Fibroblast of lung (primary cell): Measurements from ENCODE around the gene CDK10.

Experiments
- CTCF ChIP-seq, 2 donors: IDR thresholded peaks in 1 of 2; conservative IDR thresholded peaks in 1 of 2; 1 replicate in 1 of 2; 2 replicates in 1 of 2; pipeline ENCODE4 v1.5.1; 2011 to 2012; ENCODE audit warnings: low read length in 2 of 2, control low read depth in 1 of 2, inconsistent platforms in 1 of 2, low read depth in 1 of 2, mild to moderate bottlenecking in 1 of 2
- EZH2 ChIP-seq: IDR thresholded peaks from 2 replicates; pipeline ENCODE4 v1.5.1; 2012; ENCODE audit warnings: low read length, control low read depth, mild to moderate bottlenecking; ENCODE audit errors: missing control alignments

GRCh38 chr16:89736554-89736953 lies 50.1 kb downstream of the CDK10 start:
- TF ChIP-seq CTCF (conservative IDR thresholded peaks at IDR 0.05 in 1 of 2, IDR thresholded peaks at IDR 0.05 in 1 of 2; ENCODE audit: low read depth in 1 of 2, low read length in 2 of 2) = no peak
- TF ChIP-seq EZH2 = no peak
